H9 (cell line): ENCODE results near the gene MPST. TPM values are rescaled to one million over a fixed set of nuclear protein-coding genes. Genes with fewer than 3 reads are reported as not detected.

Experiments
- DNase-seq: peaks from one replicate; pipeline ENCODE4 v3.0.0-alpha.2; 2017
- H2AFZ ChIP-seq: one replicate; pipeline ENCODE4 v1.6.1; 2013; ENCODE audit warnings: mild to moderate bottlenecking, low read length, control low read depth, moderate library complexity
- H2AK5ac ChIP-seq: 2 replicates; pipeline ENCODE4 v1.6.1; 2013; ENCODE audit warnings: low read length, control low read depth, mixed read lengths; ENCODE audit not compliant: insufficient read length
- H2BK120ac ChIP-seq: one replicate; pipeline ENCODE4 v1.6.1; 2013; ENCODE audit warnings: low read depth, mild to moderate bottlenecking, low read length, control low read depth, inconsistent platforms; ENCODE audit not compliant: poor library complexity, severe bottlenecking
- H2BK12ac ChIP-seq: 2 replicates; pipeline ENCODE4 v1.6.1; 2013; ENCODE audit warnings: low read length, control low read depth, mixed read lengths, low read depth; ENCODE audit not compliant: insufficient read length
- H2BK15ac ChIP-seq: 2 replicates; pipeline ENCODE4 v1.6.1; 2013; ENCODE audit warnings: low read depth, low read length, control low read depth
- H2BK20ac ChIP-seq: one replicate; pipeline ENCODE4 v1.6.1; 2013; ENCODE audit warnings: low read depth, mild to moderate bottlenecking, low read length, control low read depth, inconsistent platforms; ENCODE audit not compliant: poor library complexity, severe bottlenecking
- H2BK5ac ChIP-seq: 2 replicates; pipeline ENCODE4 v1.6.1; 2013; ENCODE audit warnings: low read length, control low read depth, mixed read lengths; ENCODE audit not compliant: insufficient read length
- H3K14ac ChIP-seq: 2 replicates; pipeline ENCODE4 v1.6.1; 2013; ENCODE audit warnings: low read length, control low read depth; ENCODE audit not compliant: insufficient read depth
- H3K18ac ChIP-seq: 2 replicates; pipeline ENCODE4 v1.6.1; 2013; ENCODE audit warnings: low read depth, mild to moderate bottlenecking, mixed read lengths, low read length, control low read depth; ENCODE audit not compliant: insufficient read length
- H3K23ac ChIP-seq: 2 replicates; pipeline ENCODE4 v1.6.1; 2013; ENCODE audit warnings: low read length, control low read depth, mixed read lengths, low read depth; ENCODE audit not compliant: insufficient read length
- H3K23me2 ChIP-seq: 2 replicates; pipeline ENCODE4 v1.6.1; 2013; ENCODE audit warnings: low read depth, mild to moderate bottlenecking, mixed read lengths, low read length, control low read depth; ENCODE audit not compliant: insufficient read length, poor library complexity, severe bottlenecking
- H3K27ac ChIP-seq: 2 replicates; pipeline ENCODE4 v1.5.1; 2013; ENCODE audit warnings: low read length, control low read depth, mixed read lengths, low read depth; ENCODE audit not compliant: insufficient read length
- H3K27me3 ChIP-seq: 2 replicates; pipeline ENCODE4 v1.6.1; 2013; ENCODE audit warnings: low read length, control low read depth, inconsistent platforms; ENCODE audit not compliant: insufficient read depth
- H3K4ac ChIP-seq: 2 replicates; pipeline ENCODE4 v1.6.1; 2013; ENCODE audit warnings: low read depth, mild to moderate bottlenecking, control low read depth, inconsistent platforms, low read length, moderate library complexity
- H3K4me1 ChIP-seq: 2 replicates; pipeline ENCODE4 v1.6.1; 2013; ENCODE audit warnings: low read length, control low read depth, inconsistent platforms; ENCODE audit not compliant: insufficient read depth
- H3K4me2 ChIP-seq: 2 replicates; pipeline ENCODE4 v1.6.1; 2013; ENCODE audit warnings: low read length, control low read depth, mixed read lengths; ENCODE audit not compliant: insufficient read length, insufficient read depth
- H3K56ac ChIP-seq: 2 replicates; pipeline ENCODE4 v1.6.1; 2013; ENCODE audit warnings: low read depth, mild to moderate bottlenecking, mixed read lengths, low read length, control low read depth; ENCODE audit not compliant: insufficient read length
- H3K79me1 ChIP-seq: 2 replicates; pipeline ENCODE4 v1.6.1; 2013; ENCODE audit warnings: low read depth, mild to moderate bottlenecking, moderate library complexity, low read length, control low read depth, inconsistent platforms; ENCODE audit not compliant: insufficient read depth, poor library complexity, severe bottlenecking
- H3K79me2 ChIP-seq: 2 replicates; pipeline ENCODE4 v1.6.1; 2013; ENCODE audit warnings: low read length, control low read depth, inconsistent platforms; ENCODE audit not compliant: insufficient read depth
- H3K9ac ChIP-seq: 2 replicates; pipeline ENCODE4 v1.6.1; 2013; ENCODE audit warnings: low read length, control low read depth, mixed read lengths; ENCODE audit not compliant: insufficient read length; ENCODE audit errors: extremely low read depth
- H3K9me3 ChIP-seq: one replicate; pipeline ENCODE4 v1.6.1; 2013; ENCODE audit warnings: low read depth, low read length, inconsistent platforms; ENCODE audit not compliant: control insufficient read depth
- H3T11ph ChIP-seq: one replicate; pipeline ENCODE4 v1.6.1; 2013; ENCODE audit warnings: mild to moderate bottlenecking, low read length, control low read depth, inconsistent platforms
- H4K20me1 ChIP-seq: one replicate; pipeline ENCODE4 v1.6.1; 2013; ENCODE audit not compliant: control insufficient read depth, insufficient read length, insufficient read depth
- H4K5ac ChIP-seq: 2 replicates; pipeline ENCODE4 v1.6.1; 2013; ENCODE audit warnings: low read depth, mild to moderate bottlenecking, mixed read lengths, low read length, control low read depth; ENCODE audit not compliant: insufficient read length
- H4K8ac ChIP-seq: replicated peaks from 2 replicates; pipeline ENCODE4 v1.6.1; 2013; ENCODE audit warnings: low read length, control low read depth, mixed read lengths, low read depth; ENCODE audit not compliant: insufficient read length
- H4K91ac ChIP-seq: 2 replicates; pipeline ENCODE4 v1.6.1; 2013; ENCODE audit warnings: low read depth, mild to moderate bottlenecking, moderate library complexity, mixed read lengths, low read length, control low read depth; ENCODE audit not compliant: insufficient read length
- H3K27ac Mint-ChIP-seq, 3 experiments: 2 replicates in 2 of 3; 3 replicates in 1 of 3; pipeline ENCODE4 v1.8.0; 2020 to 2021; ENCODE audit warnings: mixed read lengths in 3 of 3, mild to moderate bottlenecking in 1 of 3, moderate library complexity in 1 of 3
- H3K27me3 Mint-ChIP-seq: 2 replicates; pipeline ENCODE4 v1.8.0; 2021; ENCODE audit warnings: low read depth, mild to moderate bottlenecking, moderate library complexity, mixed read lengths
- H3K36me3 Mint-ChIP-seq, 3 experiments: 2 replicates in 2 of 3; 3 replicates in 1 of 3; pipeline ENCODE4 v1.8.0; 2020 to 2021; ENCODE audit warnings: low read depth in 3 of 3, mixed read lengths in 3 of 3; ENCODE audit not compliant: insufficient read depth in 1 of 3
- H3K4me1 Mint-ChIP-seq, 2 experiments: 2 replicates each; pipeline ENCODE4 v1.8.0; 2020; ENCODE audit warnings: mixed read lengths in 2 of 2
- H3K4me3 Mint-ChIP-seq, 2 experiments: 2 replicates in 1 of 2; 3 replicates in 1 of 2; pipeline ENCODE4 v1.8.0; 2020 to 2021; ENCODE audit warnings: mild to moderate bottlenecking in 2 of 2, mixed read lengths in 2 of 2, moderate library complexity in 1 of 2
- H3K9me3 Mint-ChIP-seq, 2 experiments: 2 replicates in 1 of 2; 3 replicates in 1 of 2; pipeline ENCODE4 v1.8.0; 2020; ENCODE audit warnings: mild to moderate bottlenecking in 2 of 2, mixed read lengths in 2 of 2, moderate library complexity in 1 of 2
- CTCF ChIP-seq: fragments of 200-600 bp; sonication (generic); conservative IDR thresholded peaks from 3 replicates; pipeline ENCODE4 v1.8.0; 2021; ENCODE audit warnings: antibody characterized with exemption, mild to moderate bottlenecking
- WGBS: extraction: QIAGEN DNeasy Blood & Tissue Kit; methylation state at CpG from one replicate; pipeline ENCODE4 v1.1.7; 2013; ENCODE audit warnings: missing lambda C conversion rate, low lambda C conversion rate, mixed read lengths; ENCODE audit not compliant: insufficient read length; ENCODE audit errors: extremely low coverage; 5-methylcytosine and 5-hydroxymethylcytosine counted together
- total RNA-seq: library from RNA; stranded (reverse); gene quantifications from 2 replicates; pipeline ENCODE4 v1.2.1, GENCODE V29; 2021

MPST gene
- total RNA-seq, 1 experiment from 2014 or later, result 70.5 TPM

GRCh38 chr22:37054600-37055365 is 35.2 kb downstream of the MPST start:
- Mint-ChIP-seq H3K4me3 (no peak overlapping the region), H3K9me3 (no peaks in the 10 kb centered on the region; a peak in 1 of 5 replicates), H3K27me3 (peaks cover 12% of the 10 kb centered on the region), H3K36me3 (peaks cover 7 to 39% (median 16%) of the 10 kb centered on the region in 3 experiments; a peak in 6 of 7 replicates), H3K4me1 (peaks cover 4 to 12% of the 10 kb centered on the region in 2 experiments), H3K27ac (no peak overlapping the region)
- H3K79me1 ChIP-seq, result no peaks in the 10 kb centered on the region
- peaks cover 5% of the 10 kb centered on the region for H3K23me2 ChIP-seq
- no peak overlapping the region for H3K4ac ChIP-seq
- H2BK15ac ChIP-seq, result no peak overlapping the region
- H3K23ac ChIP-seq, result no peak overlapping the region
- no peak overlapping the region for H3K14ac ChIP-seq
- no peaks in the 10 kb centered on the region for H3K27me3 ChIP-seq
- no peak overlapping the region for H4K91ac ChIP-seq
- H2BK5ac ChIP-seq, result no peak overlapping the region
- H3K9me3 ChIP-seq, result no peaks in the 10 kb centered on the region
- no peak overlapping the region for H4K5ac ChIP-seq
- no peak overlapping the region for H3K18ac ChIP-seq
- no peaks in the 10 kb centered on the region for H3K4me1 ChIP-seq
- H2BK12ac ChIP-seq, result no peak overlapping the region
- DNase-seq, result no peak
- no peak overlapping the region for H2BK120ac ChIP-seq
- H3K56ac ChIP-seq, result no peak overlapping the region
- H3K79me2 ChIP-seq, result no peaks in the 10 kb centered on the region
- H2AFZ ChIP-seq, result no peak overlapping the region
- WGBS, result no CpG with 5 or more reads among the region's 20 CpGs
- no peak overlapping the region for H3K27ac ChIP-seq
- no peak overlapping the region for H3T11ph ChIP-seq
- H3K4me2 ChIP-seq, result no peak overlapping the region
- no peak overlapping the region for H3K9ac ChIP-seq
- no peaks in the 10 kb centered on the region for H4K20me1 ChIP-seq
- TF ChIP-seq CTCF, result no peak
- no peak overlapping the region for H2AK5ac ChIP-seq
- H4K8ac ChIP-seq, result no peak overlapping the region
- no peak overlapping the region for H2BK20ac ChIP-seq
